Spleen (tissue), 11 donors: ENCODE results near the gene HIVEP3. TPM values are rescaled to one million over a fixed set of nuclear protein-coding genes. Genes with fewer than 3 reads are reported as not detected.

Experiments used
- DNase-seq: peaks from one replicate; pipeline ENCODE4 v3.0.0-alpha.2; 2020
- H3K27ac ChIP-seq, 8 donors: fragments of 200-600 bp; sonication (generic) in 7 of 8; 1 replicate in 4 of 8; 2 replicates in 4 of 8; pipeline versions ENCODE4 v1.5.0 to v1.8.0; 2016 to 2021; ENCODE audit warnings: inconsistent platforms in 4 of 8, mild to moderate bottlenecking in 4 of 8, moderate library complexity in 1 of 8
- H3K27me3 ChIP-seq, 7 donors: fragments of 200-600 bp; sonication (generic) in 6 of 7; replicated peaks in 1 of 7; 1 replicate in 4 of 7; 2 replicates in 3 of 7; pipeline versions ENCODE4 v1.5.0 to v1.8.0; 2016 to 2021; ENCODE audit warnings: inconsistent platforms in 3 of 7, mild to moderate bottlenecking in 1 of 7
- H3K36me3 ChIP-seq, 6 donors: fragments of 200-600 bp; sonication (generic) in 5 of 6; 1 replicate in 4 of 6; 2 replicates in 2 of 6; pipeline versions ENCODE4 v1.5.0 to v1.8.0; 2016 to 2021; ENCODE audit warnings: inconsistent platforms in 2 of 6
- H3K4me1 ChIP-seq, 6 donors: fragments of 200-600 bp; sonication (generic) in 5 of 6; 1 replicate in 3 of 6; 2 replicates in 3 of 6; pipeline versions ENCODE4 v1.5.0 to v1.8.0; 2016 to 2021; ENCODE audit warnings: inconsistent platforms in 3 of 6
- H3K4me3 ChIP-seq, 8 donors: fragments of 200-600 bp; sonication (generic) in 7 of 8; 1 replicate in 4 of 8; 2 replicates in 4 of 8; pipeline versions ENCODE4 v1.5.0 to v1.8.0; 2016 to 2021; ENCODE audit warnings: inconsistent platforms in 4 of 8, mild to moderate bottlenecking in 4 of 8, moderate library complexity in 2 of 8
- H3K9me3 ChIP-seq, 8 donors: fragments of 200-600 bp; sonication (generic) in 7 of 8; 1 replicate in 4 of 8; 2 replicates in 4 of 8; pipeline versions ENCODE4 v1.5.0 to v1.8.0; 2016 to 2021; ENCODE audit warnings: inconsistent platforms in 4 of 8
- CTCF ChIP-seq, 11 experiments: fragments of 200-600 bp in 7 of 11; fragments of 450-650 bp in 4 of 11; sonication (generic) in 4 of 11; IDR thresholded peaks in 8 of 11; conservative IDR thresholded peaks in 3 of 11; 1 replicate in 7 of 11; 2 replicates in 4 of 11; pipeline versions ENCODE4 v1.4.0 to v1.8.0; 2016 to 2021; ENCODE audit warnings: antibody characterized with exemption in 11 of 11, inconsistent platforms in 4 of 11, mild to moderate bottlenecking in 1 of 11
- POLR2A ChIP-seq, 3 donors: fragments of 450-650 bp; IDR thresholded peaks; one replicate each; pipeline ENCODE4 v1.5.1; 2017; ENCODE audit warnings: antibody characterized with exemption in 3 of 3, mild to moderate bottlenecking in 1 of 3
- POLR2AphosphoS5 ChIP-seq, 3 donors: sonication (generic); formaldehyde crosslinking; IDR thresholded peaks; one replicate each; pipeline ENCODE4 v1.5.1; 2017; ENCODE audit warnings: antibody characterized with exemption in 3 of 3
- WGBS, 5 donors: extraction: QIAGEN DNeasy Blood & Tissue Kit in 3 of 5; methylation state at CpG; one replicate each; pipeline versions ENCODE4 v1.1.5 to v1.1.7; 2013 to 2018; 5-methylcytosine and 5-hydroxymethylcytosine counted together
- intact Hi-C: fragments of 100-400 bp; cut with DNase I; formaldehyde crosslinking; loops from one replicate; pipeline ENCODE4 v1.15.0; 2023; ENCODE audit warnings: low total_unique reads
- polyA plus RNA-seq, 3 donors: library from polyadenylated mRNA; stranded (reverse); fragments of 200-250 nt; gene quantifications; one replicate each; pipeline ENCODE4 v1.2.1, GENCODE V29; 2013
- total RNA-seq, 7 donors: library from RNA; depleted of rRNA in 3 of 7; stranded (reverse); fragments of >200 nt in 3 of 7; fragmentation: NEBNext Ultra II Directional in 4 of 7; extraction: Animal tissue kit (Norgen Biotek cat#: 25700) in 4 of 7; gene quantifications; one replicate each; pipeline versions ENCODE4 v1.1.0 to v1.2.1, GENCODE V29; 2016 to 2021
- donor health status: healthy with polysubstance abuse.
- donor health status: DM: no; HTN: no; CAD: no; lungs with moderate emphysema.
- donor health status: DM: no; HTN: no; CAD: no.
- donor health status: Bipolar disorder and iron deficiency.
- donor health status: healthy.
- donor health status: DM: no; HTN: no; CAD: no.
- donor health status: DM: yes; HTN: yes; CAD: no.

Gene HIVEP3
- total and polyA plus RNA-seq, 10 donors: 2.4 to 21.2 (median 8.2) TPM

DNA sequence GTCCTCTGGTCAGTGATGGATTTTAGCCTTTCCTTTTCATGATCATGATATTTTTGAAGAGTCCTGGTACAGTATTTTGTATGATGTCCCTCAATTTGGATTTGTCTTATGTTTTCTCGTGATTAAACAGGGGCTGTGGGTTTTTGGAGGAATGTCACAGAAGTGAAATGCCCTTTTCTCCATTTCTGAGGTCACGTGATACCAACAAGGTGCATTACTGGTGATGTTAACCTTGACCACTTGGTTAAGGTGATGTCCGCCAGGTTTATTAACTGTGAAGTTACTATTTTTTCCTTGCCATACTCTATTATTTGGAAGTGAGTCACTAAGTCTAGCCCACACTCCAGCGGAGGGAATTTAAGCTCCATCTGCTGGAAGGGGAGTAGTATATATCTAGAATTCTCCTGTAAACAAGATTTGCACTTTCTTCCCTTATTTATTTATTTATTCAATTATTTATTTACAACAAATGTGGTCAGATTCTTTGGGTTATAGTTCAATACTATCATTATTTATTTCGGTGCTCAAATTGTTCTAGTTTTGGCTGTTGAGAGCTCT is 123.4 kb downstream of the HIVEP3 start:
- intact Hi-C loops: no loop called here
- Histone ChIP-seq H3K27ac (no peak overlapping the region), H3K9me3 (no peaks in the 10 kb centered on the region), H3K4me3 (no peak overlapping the region), H3K4me1 (peaks cover 4 to 40% (median 23%) of the 10 kb centered on the region in 6 donors), H3K36me3 (no peaks in the 10 kb centered on the region), H3K27me3 (no peaks in the 10 kb centered on the region)
- TF ChIP-seq POLR2A (IDR thresholded peaks at IDR 0.05): no peak
- TF ChIP-seq CTCF (IDR thresholded peaks at IDR 0.05 in 8 of 11, conservative IDR thresholded peaks at IDR 0.05 in 3 of 11): no peak
- TF ChIP-seq POLR2AphosphoS5 (IDR thresholded peaks at IDR 0.05): no peak
- no peak for DNase-seq
- whole genome bisulfite sequencing, 5 donors: 89 to 95% (median 90%) methylated on average over 5 of the region's 5 CpGs

GRCh38 chr1:41794031-41794430 is 124.7 kb downstream of the HIVEP3 start:
- Histone ChIP-seq H3K4me3 (no peak overlapping the region), H3K9me3 (no peaks in the 10 kb centered on the region), H3K27ac (no peak overlapping the region), H3K4me1 (peaks cover 2 to 39% (median 22%) of the 10 kb centered on the region in 6 donors), H3K27me3 (no peaks in the 10 kb centered on the region), H3K36me3 (no peaks in the 10 kb centered on the region)
- no peak for TF ChIP-seq POLR2A (IDR thresholded peaks at IDR 0.05)
- intact Hi-C loops: no loop called here
- WGBS, 5 donors: 66 to 80% (median 77%) methylated on average over 5 of the region's 5 CpGs
- no peak for DNase-seq

DNA sequence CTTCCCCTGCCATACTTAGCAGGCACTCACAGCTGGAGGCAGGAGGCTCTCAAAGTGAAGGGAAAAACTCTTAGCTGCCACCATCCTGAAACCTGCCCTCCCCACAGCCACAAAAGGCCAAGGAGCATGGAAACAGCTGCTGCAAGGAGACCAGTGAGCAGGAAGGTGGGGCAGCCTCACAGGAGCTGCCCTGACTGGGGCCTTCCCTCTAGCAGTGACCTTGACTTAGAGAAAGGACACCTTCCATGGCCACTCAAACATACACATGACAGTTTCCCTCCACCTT is 126.3 kb downstream of the HIVEP3 start:
- TF ChIP-seq POLR2AphosphoS5 (IDR thresholded peaks at IDR 0.05) (no peak), CTCF (IDR thresholded peaks at IDR 0.05 in 8 of 11, conservative IDR thresholded peaks at IDR 0.05 in 3 of 11) (no peak), POLR2A (IDR thresholded peaks at IDR 0.05) (no peak)
- H3K36me3 ChIP-seq: no peaks in the 10 kb centered on the region
- DNase-seq: no peak
- no peaks in the 10 kb centered on the region for H3K9me3 ChIP-seq
- H3K27ac ChIP-seq: peak overlapping the region in 3 of 8 donors; percentile 5 to 45 (median 9)
- H3K4me1 ChIP-seq: peaks cover 2 to 39% (median 22%) of the 10 kb centered on the region in 6 donors
- no peaks in the 10 kb centered on the region for H3K27me3 ChIP-seq
- no peak overlapping the region for H3K4me3 ChIP-seq
- intact Hi-C loops: no loop called here

GRCh38 chr1:41791667-41792484 is 126.8 kb downstream of the HIVEP3 start:
- no peak for DNase-seq
- no peaks in the 10 kb centered on the region for H3K36me3 ChIP-seq
- H3K27ac ChIP-seq: peak overlapping the region in 3 of 8 donors; percentile 5 to 45 (median 9)
- intact Hi-C loops: no loop called here
- H3K9me3 ChIP-seq: no peaks in the 10 kb centered on the region
- H3K27me3 ChIP-seq: no peaks in the 10 kb centered on the region
- WGBS, 5 donors: 50 to 63% (median 56%) methylated on average over 5 of the region's 5 CpGs
- TF ChIP-seq POLR2A (IDR thresholded peaks at IDR 0.05) (no peak), POLR2AphosphoS5 (IDR thresholded peaks at IDR 0.05) (no peak), CTCF (IDR thresholded peaks at IDR 0.05 in 8 of 11, conservative IDR thresholded peaks at IDR 0.05 in 3 of 11) (no peak)
- no peak overlapping the region for H3K4me3 ChIP-seq
- H3K4me1 ChIP-seq: peaks cover 2 to 39% (median 22%) of the 10 kb centered on the region in 6 donors
